Karpas-422 (cell line): ENCODE results near the gene ISCA1. TPM values are rescaled to one million over a fixed set of nuclear protein-coding genes. Genes with fewer than 3 reads are reported as not detected.
A peak's percentile ranks its signal among the peaks of the same experiment; 100 is the strongest.
"Not testable (repeated sequence)": the region's sequence is repeated elsewhere in the genome, so short reads cannot be mapped to it uniquely, and the experiment has no call there.

ENCODE experiments used
- DNase-seq: peaks from one replicate; pipeline ENCODE4 v3.0.0-alpha.2; 2015
- H2AFZ ChIP-seq: fragments of 200-600 bp; sonication (generic); 2 replicates; pipeline ENCODE4 v1.6.1; 2014; ENCODE audit warnings: antibody characterized with exemption, low read length, mixed read lengths
- H3K27ac ChIP-seq: fragments of 200-600 bp; sonication (generic); 2 replicates; pipeline ENCODE4 v1.5.1; 2014; ENCODE audit warnings: mild to moderate bottlenecking, low read length, moderate library complexity
- H3K27me3 ChIP-seq: fragments of 200-600 bp; sonication (generic); 2 replicates; pipeline ENCODE4 v1.6.1; 2014; ENCODE audit warnings: low read length, mixed read lengths
- H3K36me3 ChIP-seq: fragments of 200-600 bp; sonication (generic); 2 replicates; pipeline ENCODE4 v1.6.1; 2014; ENCODE audit warnings: low read length, mixed read lengths; ENCODE audit not compliant: insufficient read depth
- H3K4me1 ChIP-seq: fragments of 200-600 bp; sonication (generic); 2 replicates; pipeline ENCODE4 v1.6.1; 2014; ENCODE audit warnings: mild to moderate bottlenecking, low read length, mixed read lengths
- H3K4me2 ChIP-seq: fragments of 200-600 bp; sonication (generic); 2 replicates; pipeline ENCODE4 v1.6.1; 2014; ENCODE audit warnings: low read length, low read depth, mild to moderate bottlenecking; ENCODE audit not compliant: poor library complexity, severe bottlenecking
- H3K4me3 ChIP-seq: fragments of 200-600 bp; sonication (generic); 2 replicates; pipeline ENCODE4 v1.5.1; 2014; ENCODE audit warnings: mild to moderate bottlenecking, antibody characterized with exemption, low read length, mixed read lengths
- H3K79me2 ChIP-seq: fragments of 200-600 bp; sonication (generic); 2 replicates; pipeline ENCODE4 v1.6.1; 2014; ENCODE audit warnings: mild to moderate bottlenecking, low read length, mixed read lengths
- H3K9ac ChIP-seq: fragments of 200-600 bp; sonication (generic); 2 replicates; pipeline ENCODE4 v1.6.0; 2014; ENCODE audit warnings: low read length
- H3K9me2 ChIP-seq: fragments of 200-600 bp; sonication (generic), shearing (Covaris generic); replicated peaks from 2 replicates; pipeline ENCODE4 v1.6.0; 2014; ENCODE audit warnings: mild to moderate bottlenecking, low read length, moderate library complexity; ENCODE audit not compliant: insufficient read depth
- H3K9me3 ChIP-seq: fragments of 300-700, 200-600 bp; sonication (generic); 2 replicates; pipeline ENCODE4 v1.6.1; 2014; ENCODE audit warnings: low read length, mixed read lengths
- H4K20me1 ChIP-seq: fragments of 200-600 bp; sonication (generic); 2 replicates; pipeline ENCODE4 v1.6.1; 2014; ENCODE audit warnings: mild to moderate bottlenecking, antibody characterized with exemption, low read length, low read depth; ENCODE audit not compliant: insufficient read depth
- total RNA-seq: library from RNA; depleted of rRNA; stranded (reverse); fragments of >200 nt; shearing (Covaris generic); gene quantifications from 2 replicates; pipeline ENCODE4 v1.2.3, GENCODE V29; 2014; ENCODE audit warnings: low replicate concordance

ISCA1 gene
- total RNA-seq, 1 experiment from 2014 or later = 51.4 TPM

DNA sequence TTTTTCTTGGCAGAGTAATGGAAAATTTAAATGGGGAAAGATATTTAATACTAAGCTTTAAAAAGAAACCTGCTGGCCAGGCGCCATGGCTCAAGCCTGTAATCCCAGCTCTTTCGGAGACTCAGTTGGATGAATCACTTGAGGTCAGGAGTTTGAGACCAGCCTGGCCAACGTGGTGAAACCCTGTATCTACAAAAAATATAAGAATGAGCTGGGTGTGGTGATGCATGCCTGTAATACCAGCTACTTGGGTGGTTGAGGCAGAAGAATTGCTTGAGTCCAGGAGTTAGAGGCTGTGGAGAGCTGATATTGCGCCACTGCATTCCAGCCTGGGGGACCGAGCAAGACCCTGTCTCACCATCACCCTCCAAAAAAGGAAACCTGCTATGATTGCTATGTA, 39.0 kb upstream of the ISCA1 start:
- Histone ChIP-seq H3K27ac (no peak overlapping the region), H3K4me3 (no peak overlapping the region), H3K9ac (no peak overlapping the region), H3K9me2 (no peaks in the 10 kb centered on the region), H3K79me2 (peaks cover 4% of the 10 kb centered on the region; the same call in 1 of the 2 replicates), H3K27me3 (no peaks in the 10 kb centered on the region), H2AFZ (no peak overlapping the region), H3K4me2 (no peak overlapping the region), H3K9me3 (no peaks in the 10 kb centered on the region), H4K20me1 (no peaks in the 10 kb centered on the region), H3K4me1 (peaks cover 26% of the 10 kb centered on the region), H3K36me3 (peaks cover 75% of the 10 kb centered on the region)
- no peak for DNase-seq

DNA sequence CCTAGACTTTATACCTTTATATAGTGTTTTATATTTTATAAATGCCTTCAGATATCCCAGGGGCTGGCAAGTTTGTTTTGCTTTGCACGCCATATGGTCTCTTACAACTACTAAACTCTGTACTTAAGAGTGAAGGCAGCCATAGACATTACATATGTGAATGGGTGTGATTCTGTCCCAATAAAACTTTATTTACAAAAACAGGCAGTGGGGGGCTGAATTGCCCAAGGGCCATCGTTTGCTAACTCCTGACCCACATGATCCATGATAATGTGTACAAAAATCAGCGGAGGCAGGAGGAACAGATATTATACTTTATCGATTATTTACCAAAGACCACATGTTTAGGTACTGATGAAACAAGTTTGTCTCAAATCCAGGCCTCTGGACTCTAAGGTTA, 35.8 kb upstream of the ISCA1 start:
- Histone ChIP-seq H3K4me3 (no peak overlapping the region), H3K9ac (no peak overlapping the region), H3K4me2 (no peak overlapping the region), H3K79me2 (peaks cover 12% of the 10 kb centered on the region; the same call in 1 of the 2 replicates), H3K9me2 (no peaks in the 10 kb centered on the region), H3K36me3 (peaks cover 80% of the 10 kb centered on the region), H3K27me3 (no peaks in the 10 kb centered on the region), H3K27ac (no peak overlapping the region), H4K20me1 (no peaks in the 10 kb centered on the region), H2AFZ (no peak overlapping the region), H3K9me3 (no peaks in the 10 kb centered on the region), H3K4me1 (no peaks in the 10 kb centered on the region)
- no peak for DNase-seq

DNA sequence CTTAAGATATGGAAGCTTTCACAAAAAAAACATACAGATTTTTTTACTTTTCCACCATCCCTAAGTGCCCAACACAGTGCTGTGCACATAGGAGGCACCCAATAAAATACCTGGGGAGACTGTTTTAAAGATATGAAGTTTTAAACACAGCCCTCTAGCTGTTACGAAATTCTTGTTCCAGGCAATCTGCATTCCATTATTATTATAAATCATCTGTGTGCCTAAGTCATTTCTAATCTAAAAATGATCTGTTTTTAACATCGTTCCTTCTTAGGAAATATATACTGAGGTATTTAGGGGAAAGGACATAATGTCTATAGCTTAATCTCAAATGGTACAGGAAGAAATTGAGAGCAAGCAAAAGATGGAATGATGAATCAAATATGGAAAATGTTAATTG, 32.7 kb upstream of the ISCA1 start:
- Histone ChIP-seq H4K20me1 (no peaks in the 10 kb centered on the region), H3K9me3 (no peaks in the 10 kb centered on the region), H3K27me3 (no peaks in the 10 kb centered on the region)

DNA sequence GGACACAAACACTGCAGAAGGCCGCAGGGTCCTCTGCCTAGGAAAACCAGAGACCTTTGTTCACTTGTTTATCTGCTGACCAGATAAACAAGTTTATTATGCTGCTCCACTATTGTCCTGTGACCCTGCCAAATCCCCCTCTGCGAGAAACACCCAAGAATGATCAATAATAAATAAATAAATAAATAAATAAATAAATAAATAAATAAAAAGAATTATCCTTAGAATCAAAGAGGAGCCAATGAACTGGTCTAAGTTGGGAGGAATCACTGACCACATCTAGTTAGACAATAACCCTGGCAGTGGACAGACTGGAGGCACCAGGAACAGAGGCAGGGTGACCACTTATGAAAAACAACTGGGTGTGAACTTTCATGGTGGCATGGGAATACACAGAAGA, 30.6 kb upstream of the ISCA1 start:
- H3K9me2 ChIP-seq, H3K4me3 ChIP-seq, H3K27ac ChIP-seq, H3K9ac ChIP-seq, H4K20me1 ChIP-seq, H3K9me3 ChIP-seq, H2AFZ ChIP-seq, H3K4me2 ChIP-seq, H3K4me1 ChIP-seq, DNase-seq, H3K27me3 ChIP-seq: not testable (repeated sequence)
- Histone ChIP-seq H3K79me2 (peaks cover 15% of the 10 kb centered on the region; the same call in 1 of the 2 replicates), H3K36me3 (peaks cover 78% of the 10 kb centered on the region)

More for the DNA sequence above, 32.7 kb upstream of the ISCA1 start:
- H3K4me3 ChIP-seq = no peak overlapping the region
- no peak overlapping the region for H3K27ac ChIP-seq
- no peaks in the 10 kb centered on the region for H3K9me2 ChIP-seq
- H3K4me2 ChIP-seq = no peak overlapping the region
- peaks cover 72% of the 10 kb centered on the region for H3K36me3 ChIP-seq
- no peak for DNase-seq
- no peak overlapping the region for H2AFZ ChIP-seq
- H3K79me2 ChIP-seq = peaks cover 12% of the 10 kb centered on the region; the same call in 1 of the 2 replicates
- H3K4me1 ChIP-seq = no peaks in the 10 kb centered on the region
- no peak overlapping the region for H3K9ac ChIP-seq

DNA sequence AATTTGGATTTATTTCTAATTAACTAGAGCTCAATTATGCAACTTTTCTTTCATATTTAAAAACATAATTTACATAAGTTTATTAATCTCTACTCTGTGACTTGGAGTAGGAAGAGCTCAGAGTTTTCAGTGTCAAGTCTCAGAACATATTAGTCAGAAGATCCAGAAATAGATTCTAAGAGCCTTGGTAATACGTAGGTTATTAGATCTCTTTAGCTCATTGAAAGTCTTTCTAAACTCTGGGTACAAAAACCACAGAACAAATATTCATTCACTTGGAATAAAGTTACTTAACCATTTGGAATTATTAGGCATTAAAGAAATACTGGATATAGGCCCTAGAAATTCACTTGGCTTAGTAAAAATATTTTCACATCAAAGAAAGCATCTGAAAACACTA, 26.3 kb upstream of the ISCA1 start:
- H3K4me3 ChIP-seq = no peak overlapping the region
- H4K20me1 ChIP-seq = no peaks in the 10 kb centered on the region
- H3K4me1 ChIP-seq = peaks cover 8% of the 10 kb centered on the region
- H3K4me2 ChIP-seq = no peak overlapping the region
- no peak overlapping the region for H2AFZ ChIP-seq
- no peak overlapping the region for H3K27ac ChIP-seq
- H3K36me3 ChIP-seq = peaks cover 67% of the 10 kb centered on the region
- H3K27me3 ChIP-seq = no peaks in the 10 kb centered on the region
- H3K9me2 ChIP-seq = no peaks in the 10 kb centered on the region
- no peak overlapping the region for H3K9ac ChIP-seq
- H3K9me3 ChIP-seq = no peaks in the 10 kb centered on the region
- no peak for DNase-seq
- H3K79me2 ChIP-seq = peaks cover 12% of the 10 kb centered on the region; the same call in 1 of the 2 replicates

DNA sequence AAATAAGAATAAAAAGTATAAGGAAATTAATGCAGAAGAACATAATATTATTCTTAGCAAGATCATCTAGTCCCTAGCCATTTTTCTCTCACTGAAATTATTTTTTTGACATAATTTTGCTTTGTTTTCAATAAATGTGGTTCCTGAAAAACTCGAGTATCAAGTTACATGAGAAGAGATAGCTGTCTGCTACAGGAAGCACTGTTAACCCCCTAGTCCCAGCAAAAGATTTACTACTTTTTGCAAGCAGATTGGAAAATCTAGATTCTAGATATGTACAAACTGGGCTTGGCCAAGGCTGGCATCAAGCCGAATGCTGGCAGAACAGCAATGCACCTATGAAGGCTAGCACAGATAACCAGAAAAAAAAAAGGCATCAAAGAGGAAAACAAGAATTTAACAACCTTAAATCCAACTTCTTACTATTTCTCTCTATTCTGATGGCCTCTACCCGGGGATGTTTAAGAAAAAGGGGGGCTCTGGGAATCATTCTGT, 21.9 kb upstream of the ISCA1 start:
- Histone ChIP-seq H3K27me3 (no peaks in the 10 kb centered on the region), H3K36me3 (peaks cover 79% of the 10 kb centered on the region), H3K79me2 (peaks cover 13% of the 10 kb centered on the region; the same call in 1 of the 2 replicates), H3K4me1 (peaks cover 31% of the 10 kb centered on the region), H3K9ac (no peak overlapping the region), H3K9me2 (no peaks in the 10 kb centered on the region), H3K27ac (no peak overlapping the region; the same call in 1 of the 2 replicates), H3K4me2 (no peak overlapping the region), H3K4me3 (no peak overlapping the region), H3K9me3 (no peaks in the 10 kb centered on the region), H2AFZ (no peak overlapping the region), H4K20me1 (no peaks in the 10 kb centered on the region)
- DNase-seq = no peak

DNA sequence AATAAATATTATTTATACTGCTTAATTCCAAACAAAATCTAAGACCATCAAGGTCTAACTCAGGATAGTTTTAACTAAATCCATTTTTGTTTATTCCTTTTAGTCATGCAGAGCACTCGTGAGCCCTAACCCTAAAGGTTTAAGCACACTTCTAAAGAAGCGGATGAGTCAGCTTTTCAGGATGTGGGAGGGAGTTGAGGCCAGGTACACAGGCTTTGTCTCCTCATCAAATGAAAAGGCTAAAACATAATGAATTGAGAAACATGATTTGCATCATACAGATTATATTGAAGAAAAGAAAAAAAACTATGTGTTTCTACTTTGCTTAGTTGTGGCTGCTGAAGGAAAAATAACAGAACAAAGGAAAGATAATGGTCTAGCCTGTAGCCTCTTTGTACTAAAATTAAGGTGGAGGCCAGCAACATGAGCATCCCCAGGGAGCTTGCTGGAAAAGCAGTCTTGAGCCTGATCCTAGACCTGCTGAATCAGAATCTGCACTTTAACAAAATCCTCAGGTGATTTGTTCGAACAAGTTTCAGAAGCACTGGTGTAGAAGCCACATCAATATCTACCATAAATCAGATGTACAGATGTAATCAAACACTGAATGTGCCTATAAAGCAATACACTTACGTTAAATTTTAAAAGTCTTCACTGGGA, 21.1 kb upstream of the ISCA1 start:
- no peak overlapping the region for H3K4me2 ChIP-seq
- DNase-seq = no peak
- no peaks in the 10 kb centered on the region for H3K9me2 ChIP-seq
- peaks cover 31% of the 10 kb centered on the region for H3K4me1 ChIP-seq
- H3K36me3 ChIP-seq = peaks cover 73% of the 10 kb centered on the region
- H3K9me3 ChIP-seq = no peaks in the 10 kb centered on the region
- no peaks in the 10 kb centered on the region for H4K20me1 ChIP-seq
- no peak overlapping the region for H3K27ac ChIP-seq
- H3K9ac ChIP-seq = no peak overlapping the region
- no peaks in the 10 kb centered on the region for H3K27me3 ChIP-seq
- H2AFZ ChIP-seq = no peak overlapping the region
- H3K79me2 ChIP-seq = peaks cover 11% of the 10 kb centered on the region; the same call in 1 of the 2 replicates
- H3K4me3 ChIP-seq = no peak overlapping the region

DNA sequence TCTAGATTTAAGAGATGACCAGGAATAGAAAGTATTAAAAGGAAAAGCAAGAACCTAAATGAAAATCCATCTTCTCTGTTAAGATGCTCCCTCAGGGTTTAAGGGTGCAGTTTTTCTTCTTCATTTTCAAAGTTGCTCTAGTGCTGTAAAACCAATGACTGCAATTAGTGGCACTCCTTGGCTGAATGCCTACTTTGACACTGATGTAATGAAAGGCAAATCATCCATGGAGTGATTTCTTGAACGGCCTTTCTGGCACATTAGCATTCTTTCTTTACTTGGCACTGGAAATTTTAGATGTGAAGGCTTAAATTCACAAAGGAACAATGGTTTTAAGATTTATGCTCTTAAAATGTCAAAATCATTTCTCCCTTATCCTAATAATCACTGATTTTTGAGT, 19.3 kb upstream of the ISCA1 start:
- no peak overlapping the region for H3K4me3 ChIP-seq
- peak overlapping the region; percentile 75 for H3K27ac ChIP-seq
- peaks cover 31% of the 10 kb centered on the region for H3K4me1 ChIP-seq
- H3K9me3 ChIP-seq = no peaks in the 10 kb centered on the region
- no peak overlapping the region for H3K9ac ChIP-seq
- H3K4me2 ChIP-seq = peak overlapping the region; percentile 8
- no peak overlapping the region for H2AFZ ChIP-seq
- no peak for DNase-seq
- H3K79me2 ChIP-seq = peaks cover 11% of the 10 kb centered on the region; the same call in 1 of the 2 replicates
- peaks cover 76% of the 10 kb centered on the region for H3K36me3 ChIP-seq
- no peaks in the 10 kb centered on the region for H4K20me1 ChIP-seq
- H3K27me3 ChIP-seq = no peaks in the 10 kb centered on the region
- no peaks in the 10 kb centered on the region for H3K9me2 ChIP-seq
